OCI-LY1 (cell line): ENCODE measurements around the gene GOLGA8T.
"Not testable (repeated sequence)": the region's sequence is repeated elsewhere in the genome, so short reads cannot be mapped to it uniquely, and the experiment has no call there.

Experiments used
- CTCF ChIP-seq: fragments of 200-600 bp; sonication (generic), shearing (Covaris generic); IDR thresholded peaks from 2 replicates; pipeline ENCODE4 v1.5.1; 2017; ENCODE audit warnings: mild to moderate bottlenecking, antibody characterized with exemption, low read length, moderate library complexity, mixed read lengths
- EZH2 ChIP-seq: fragments of 200-600 bp; sonication (generic), shearing (Covaris generic); IDR thresholded peaks from 2 replicates; pipeline ENCODE4 v1.8.0; 2017; ENCODE audit warnings: borderline replicate concordance, mixed run types, mild to moderate bottlenecking, antibody characterized with exemption, low read length, moderate library complexity, mixed read lengths

- not testable (repeated sequence) for TF ChIP-seq CTCF, EZH2
Observed at GRCh38 chr15:30134751-30135150, at the start of gene GOLGA8T.
